Liver (tissue), 9 donors: ENCODE measurements around the gene IFNAR1. TPM values are rescaled to one million over a fixed set of nuclear protein-coding genes. Genes with fewer than 3 reads are reported as not detected.

ENCODE experiments used
- DNase-seq: peaks from one replicate; pipeline ENCODE4 v3.0.0-alpha.2; 2017; ENCODE audit warnings: low spot score
- H3K27ac ChIP-seq, 2 donors: one replicate each; pipeline ENCODE4 v1.7.0; 2013; ENCODE audit warnings: inconsistent platforms in 2 of 2, low read length in 2 of 2, control low read depth in 1 of 2, low read depth in 1 of 2, mild to moderate bottlenecking in 1 of 2
- H3K27me3 ChIP-seq, 4 donors: one replicate each; pipeline versions ENCODE4 v1.6.1 to v1.7.0; 2013; ENCODE audit warnings: low read length in 3 of 4, inconsistent platforms in 1 of 4, mild to moderate bottlenecking in 1 of 4, moderate library complexity in 1 of 4; ENCODE audit not compliant: control insufficient read depth in 4 of 4, insufficient read depth in 4 of 4
- H3K36me3 ChIP-seq, 4 donors: one replicate each; pipeline versions ENCODE4 v1.6.1 to v1.7.0; 2013; ENCODE audit warnings: low read length in 3 of 4, mild to moderate bottlenecking in 3 of 4, low read depth in 1 of 4, moderate library complexity in 1 of 4; ENCODE audit not compliant: control insufficient read depth in 4 of 4, insufficient read depth in 3 of 4
- H3K4me1 ChIP-seq, 4 donors: one replicate each; pipeline versions ENCODE4 v1.6.1 to v1.7.0; 2013; ENCODE audit warnings: low read length in 3 of 4, mild to moderate bottlenecking in 3 of 4, moderate library complexity in 1 of 4; ENCODE audit not compliant: control insufficient read depth in 4 of 4, insufficient read depth in 4 of 4
- H3K4me3 ChIP-seq, 3 donors: one replicate each; pipeline versions ENCODE4 v1.6.1 to v1.7.0; 2013; ENCODE audit warnings: low read length in 3 of 3, control low read depth in 1 of 3, low read depth in 1 of 3, mild to moderate bottlenecking in 1 of 3
- H3K9ac ChIP-seq, 2 donors: one replicate each; pipeline ENCODE4 v1.7.0; 2013; ENCODE audit warnings: low read length in 2 of 2, mild to moderate bottlenecking in 2 of 2, moderate library complexity in 2 of 2, control low read depth in 1 of 2, low read depth in 1 of 2
- H3K9me3 ChIP-seq, 4 donors: one replicate each; pipeline versions ENCODE4 v1.6.1 to v1.7.0; 2013; ENCODE audit warnings: low read length in 3 of 4; ENCODE audit not compliant: control insufficient read depth in 4 of 4
- FOXA2 ChIP-seq: IDR thresholded peaks from 2 replicates; pipeline ENCODE4 v1.6.1; 2016; ENCODE audit warnings: antibody characterized with exemption
- GABPA ChIP-seq, 2 donors: IDR thresholded peaks in 1 of 2; conservative IDR thresholded peaks in 1 of 2; 2 replicates each; pipeline ENCODE4 v1.6.1; 2016; ENCODE audit warnings: antibody characterized with exemption in 2 of 2, mild to moderate bottlenecking in 1 of 2, moderate library complexity in 1 of 2
- HNF4A ChIP-seq, 2 donors: conservative IDR thresholded peaks; 2 replicates each; pipeline ENCODE4 v1.6.1; 2016; ENCODE audit warnings: antibody characterized with exemption in 2 of 2, mild to moderate bottlenecking in 2 of 2
- NR2F2 ChIP-seq: IDR thresholded peaks from 2 replicates; pipeline ENCODE4 v1.6.1; 2016; ENCODE audit warnings: antibody characterized with exemption
- RAD21 ChIP-seq, 2 donors: IDR thresholded peaks; 2 replicates each; pipeline ENCODE4 v1.6.1; 2016; ENCODE audit warnings: antibody characterized with exemption in 2 of 2, mild to moderate bottlenecking in 2 of 2
- REST ChIP-seq: IDR thresholded peaks from 2 replicates; pipeline ENCODE4 v1.6.1; 2016; ENCODE audit warnings: antibody characterized with exemption, mild to moderate bottlenecking
- SP1 ChIP-seq: IDR thresholded peaks from 2 replicates; pipeline ENCODE4 v1.6.1; 2018; ENCODE audit warnings: antibody characterized with exemption, mild to moderate bottlenecking
- YY1 ChIP-seq: IDR thresholded peaks from 2 replicates; pipeline ENCODE4 v1.6.1; 2016; ENCODE audit warnings: antibody characterized with exemption, mild to moderate bottlenecking
- ZBTB33 ChIP-seq: IDR thresholded peaks from 2 replicates; pipeline ENCODE4 v1.6.1; 2016; ENCODE audit warnings: antibody characterized with exemption
- WGBS: extraction: QIAGEN DNeasy Blood & Tissue Kit; methylation state at CpG from one replicate; pipeline ENCODE4 v1.1.7; 2013; 5-methylcytosine and 5-hydroxymethylcytosine counted together
- polyA plus RNA-seq, 2 donors: library from polyadenylated mRNA; stranded (reverse) in 1 of 2; unstranded in 1 of 2; fragments of 200-250 nt in 1 of 2; fragments of >200 nt in 1 of 2; fragmentation: Nextera tagmentation in 1 of 2; extraction: Ambion mirVana in 1 of 2; gene quantifications; one replicate each; pipeline versions ENCODE4 v1.2.1 to v1.2.3, GENCODE V29; 2013 to 2015
- total RNA-seq, 2 donors: library from RNA; depleted of rRNA; stranded (reverse); fragments of >200 nt; gene quantifications; one replicate each; pipeline ENCODE4 v1.2.3, GENCODE V29; 2014
- TF ChIP-seq, protein P1 (sequence below): fragments of 150-350 bp; IDR thresholded peaks from 2 replicates; pipeline ENCODE4 v1.5.1; 2017; ENCODE audit warnings: improper control_type of control experiment, low read depth, low read length; ENCODE audit not compliant: missing input control
- donor health status: healthy.
- donor health status: healthy.
- donor health status: healthy.
- donor health status: healthy.
- donor health status: healthy.

Gene IFNAR1
- total and polyA plus RNA-seq, 4 donors, result 31.1 to 54.3 (median 46.2) TPM

DNA sequence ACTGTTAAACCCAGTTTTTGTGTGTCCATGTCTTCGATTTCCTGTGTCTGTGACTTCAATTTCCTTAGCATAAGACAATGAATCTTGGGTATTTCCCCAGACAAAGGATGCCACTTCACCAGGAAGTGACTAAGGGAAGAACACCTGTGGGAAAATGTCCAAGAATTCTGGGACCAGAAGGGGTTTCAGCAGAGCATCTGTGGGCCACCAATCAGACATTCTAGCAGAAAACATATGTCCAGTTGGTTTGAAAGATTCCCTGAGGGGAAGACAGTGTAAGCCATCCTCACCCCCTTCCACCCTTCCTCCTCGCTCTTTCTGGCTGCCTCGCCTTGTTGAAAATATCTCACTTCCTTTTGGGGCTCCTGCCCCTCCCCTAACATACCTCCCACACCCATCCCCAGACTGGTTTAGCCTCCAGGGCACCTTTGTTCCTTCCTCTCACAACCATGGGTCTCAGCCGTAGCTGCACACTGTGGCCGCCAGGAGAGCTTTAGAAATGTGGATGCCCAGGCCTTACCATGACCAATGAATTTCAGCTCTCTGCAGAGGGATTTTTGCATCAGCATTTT, 25.5 kb upstream of the IFNAR1 start:
- Histone ChIP-seq H3K27ac (no peak overlapping the region), H3K4me3 (no peak overlapping the region), H3K4me1 (peaks cover 6 to 17% (median 9%) of the 10 kb centered on the region in 4 donors), H3K27me3 (no peaks in the 10 kb centered on the region), H3K9me3 (no peaks in the 10 kb centered on the region), H3K36me3 (peaks cover 2 to 9% (median 5%) of the 10 kb centered on the region in 4 donors), H3K9ac (no peak overlapping the region)
- DNase-seq, result no peak
- 76% methylated on average over 5 of the region's 5 CpGs for WGBS
- TF ChIP-seq NR2F2 (no peak), ZBTB33 (no peak), FOXA2 (no peak), SP1 (no peak), REST (no peak), RAD21 (IDR thresholded peaks at IDR 0.05) (no peak), HNF4A (conservative IDR thresholded peaks at IDR 0.05) (no peak), YY1 (no peak)
- TF ChIP-seq, protein P1, sequence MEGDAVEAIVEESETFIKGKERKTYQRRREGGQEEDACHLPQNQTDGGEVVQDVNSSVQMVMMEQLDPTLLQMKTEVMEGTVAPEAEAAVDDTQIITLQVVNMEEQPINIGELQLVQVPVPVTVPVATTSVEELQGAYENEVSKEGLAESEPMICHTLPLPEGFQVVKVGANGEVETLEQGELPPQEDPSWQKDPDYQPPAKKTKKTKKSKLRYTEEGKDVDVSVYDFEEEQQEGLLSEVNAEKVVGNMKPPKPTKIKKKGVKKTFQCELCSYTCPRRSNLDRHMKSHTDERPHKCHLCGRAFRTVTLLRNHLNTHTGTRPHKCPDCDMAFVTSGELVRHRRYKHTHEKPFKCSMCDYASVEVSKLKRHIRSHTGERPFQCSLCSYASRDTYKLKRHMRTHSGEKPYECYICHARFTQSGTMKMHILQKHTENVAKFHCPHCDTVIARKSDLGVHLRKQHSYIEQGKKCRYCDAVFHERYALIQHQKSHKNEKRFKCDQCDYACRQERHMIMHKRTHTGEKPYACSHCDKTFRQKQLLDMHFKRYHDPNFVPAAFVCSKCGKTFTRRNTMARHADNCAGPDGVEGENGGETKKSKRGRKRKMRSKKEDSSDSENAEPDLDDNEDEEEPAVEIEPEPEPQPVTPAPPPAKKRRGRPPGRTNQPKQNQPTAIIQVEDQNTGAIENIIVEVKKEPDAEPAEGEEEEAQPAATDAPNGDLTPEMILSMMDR, result no peak

DNA sequence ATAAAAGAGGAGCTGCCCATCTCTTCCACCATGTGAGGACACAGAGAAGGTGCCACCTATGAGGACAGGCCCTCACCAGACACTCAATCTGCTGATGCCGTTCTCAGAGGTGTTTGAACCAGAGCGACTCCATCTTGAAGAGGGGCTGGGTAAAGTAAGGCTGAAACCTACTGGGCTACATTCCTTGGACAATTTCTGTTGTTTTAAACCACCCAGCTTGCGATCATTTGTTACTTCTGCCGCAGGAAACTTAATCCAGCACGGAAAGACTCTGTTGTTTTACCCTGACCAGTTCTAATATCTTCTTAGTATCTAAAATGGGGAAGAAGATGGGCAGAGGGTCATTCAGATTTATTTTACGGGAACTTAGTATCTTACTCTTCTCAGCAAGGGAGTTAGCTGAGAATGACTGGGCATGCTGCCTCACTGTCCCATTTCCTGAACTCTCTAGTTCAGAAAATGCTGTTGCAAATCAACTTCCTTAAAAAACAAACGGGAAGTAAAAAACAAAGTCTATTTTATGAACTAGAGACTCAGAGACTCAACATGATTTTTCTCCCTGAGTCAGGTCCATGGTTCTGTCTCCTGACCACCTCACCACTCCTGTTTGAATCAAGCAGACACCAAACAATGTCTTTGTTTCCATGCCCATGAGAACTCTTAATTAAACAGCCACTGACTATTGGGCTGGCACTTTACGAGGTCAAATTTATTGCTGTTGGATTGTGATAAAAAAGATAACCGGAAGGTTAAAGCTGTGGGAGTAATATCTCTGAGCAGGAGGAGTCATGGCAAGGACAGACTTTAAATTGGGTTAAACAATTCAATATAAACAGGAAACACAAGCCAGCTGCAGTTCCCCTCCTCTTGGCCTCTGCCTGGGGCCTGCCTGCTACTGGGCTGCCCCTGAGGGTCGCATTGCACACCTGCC, 23.8 kb upstream of the IFNAR1 start:
- TF ChIP-seq GABPA (IDR thresholded peaks at IDR 0.05 in 1 of 2, conservative IDR thresholded peaks at IDR 0.05 in 1 of 2), result no peak
- TF ChIP-seq RAD21 (IDR thresholded peaks at IDR 0.05), result peak in 1 of 2 donors; percentile 17
- TF ChIP-seq SP1, result peak; percentile 7
- H3K9me3 ChIP-seq, result no peaks in the 10 kb centered on the region
- DNase-seq, result no peak
- no peak overlapping the region for H3K9ac ChIP-seq
- no peaks in the 10 kb centered on the region for H3K27me3 ChIP-seq
- no peak overlapping the region for H3K4me3 ChIP-seq
- H3K36me3 ChIP-seq, result peaks cover 2 to 7% (median 3%) of the 10 kb centered on the region in 4 donors
- peak overlapping the region; percentile 65 to 77 for H3K27ac ChIP-seq
- peaks cover 17 to 32% (median 22%) of the 10 kb centered on the region in 4 donors for H3K4me1 ChIP-seq
- WGBS, result 60% methylated on average over 10 of the region's 10 CpGs
